Nucleus accumbens (tissue), 56 donors: Measurements from ENCODE around the gene AMZ1.
A peak's percentile ranks its signal among the peaks of the same experiment; 100 is the strongest.
"Not testable (repeated sequence)": the region's sequence is repeated elsewhere in the genome, so short reads cannot be mapped to it uniquely, and the experiment has no call there.

Experiments used
- DNase-seq, 56 donors: peaks; one replicate each; lab custom pipeline; 2025; lab: John Stamatoyannopoulos, UW

Gene AMZ1

DNA sequence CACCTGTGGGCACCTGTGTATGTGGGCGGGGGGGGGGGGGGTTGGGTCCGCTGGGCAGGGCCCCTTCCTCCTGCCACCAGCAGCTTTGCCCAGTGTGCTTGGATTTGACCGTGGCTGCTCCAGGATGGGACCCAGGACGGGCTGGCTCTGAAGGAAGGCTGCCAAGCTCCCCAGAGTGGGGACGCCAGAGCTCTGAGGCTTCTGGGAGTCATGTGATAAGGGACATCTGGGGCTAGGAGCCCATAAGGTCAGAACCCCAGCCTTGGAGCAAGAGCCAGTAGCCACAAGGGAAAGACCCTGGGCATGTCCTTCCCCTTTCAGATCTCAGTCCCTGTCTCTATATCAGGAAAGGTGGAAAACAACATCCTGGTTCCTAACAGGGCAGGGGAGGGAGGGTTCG, 21.8 kb upstream of the AMZ1 start:
- DNase-seq = no peak

DNA sequence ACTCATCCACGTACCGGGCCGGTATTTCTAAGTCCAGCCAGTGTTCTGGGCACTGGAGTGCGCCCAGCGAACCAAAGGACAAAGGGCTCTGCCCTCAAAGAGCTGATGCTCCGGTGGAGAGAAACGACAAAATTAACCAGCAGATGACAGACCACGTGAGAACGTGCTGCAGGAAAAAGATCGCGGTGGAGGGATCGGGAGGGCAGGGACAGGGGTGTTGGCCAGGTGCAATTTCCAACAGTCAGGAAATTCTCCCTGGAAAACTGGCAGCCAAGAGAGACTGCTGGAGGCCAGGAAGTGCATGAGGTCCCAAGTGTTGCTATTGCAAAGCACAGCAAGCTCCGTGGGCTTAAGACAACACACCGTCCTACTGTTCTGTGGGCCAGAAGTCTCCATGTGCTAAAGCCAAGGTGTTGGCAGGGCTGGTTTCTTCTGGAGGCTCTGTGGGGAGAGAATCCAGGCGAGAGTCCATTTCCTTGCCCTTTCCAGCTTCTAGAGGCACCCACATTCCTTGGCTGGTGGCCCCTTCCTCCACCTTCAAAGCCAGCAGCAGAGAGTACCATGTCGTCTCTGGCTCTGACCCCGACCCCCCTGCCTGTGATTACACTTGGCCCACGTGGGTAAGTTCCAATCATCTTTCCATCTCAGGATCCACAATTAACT, 21.3 kb upstream of the AMZ1 start:
- DNase-seq = no peak

DNA sequence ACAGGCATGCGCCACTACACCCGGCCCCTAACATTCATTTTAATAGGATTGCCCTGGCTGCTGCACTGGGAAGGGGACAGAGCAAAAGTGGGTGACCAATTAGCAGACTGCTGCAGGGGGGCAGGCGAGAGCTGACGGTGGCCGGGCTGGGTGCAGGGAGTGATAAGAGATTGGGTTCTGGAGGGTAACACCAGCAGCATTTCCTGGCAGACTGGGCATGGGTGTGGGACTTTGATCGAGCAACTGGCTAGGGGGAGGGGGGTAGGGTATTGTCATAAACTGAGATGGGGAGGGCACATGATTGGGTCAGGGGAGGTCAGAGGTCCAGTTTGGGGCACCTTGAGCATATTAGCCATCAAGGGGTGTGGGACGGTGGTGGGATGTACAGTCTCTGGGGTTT, 20.2 kb upstream of the AMZ1 start:
- DNase-seq = no peak

DNA sequence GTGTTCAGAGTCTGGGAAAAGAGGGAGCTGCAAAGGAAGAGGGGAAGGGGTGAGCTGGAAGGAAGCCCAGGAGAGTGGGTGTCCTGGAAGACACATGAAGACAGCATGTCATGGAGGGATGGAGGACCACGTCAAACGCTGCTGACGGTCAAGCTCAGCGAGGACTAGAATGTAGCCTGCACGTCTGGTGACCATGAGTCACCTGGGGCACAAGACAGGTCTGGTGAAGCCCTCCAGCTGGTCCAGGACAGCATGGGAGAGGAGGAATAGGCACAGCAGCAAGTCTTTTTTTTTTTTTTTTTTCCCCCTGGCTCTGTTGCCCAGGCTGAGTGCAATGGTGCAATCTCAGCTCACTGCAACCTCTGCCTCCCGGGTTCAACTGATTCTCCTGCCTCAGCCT, 19.6 kb upstream of the AMZ1 start:
- DNase-seq = no peak

DNA sequence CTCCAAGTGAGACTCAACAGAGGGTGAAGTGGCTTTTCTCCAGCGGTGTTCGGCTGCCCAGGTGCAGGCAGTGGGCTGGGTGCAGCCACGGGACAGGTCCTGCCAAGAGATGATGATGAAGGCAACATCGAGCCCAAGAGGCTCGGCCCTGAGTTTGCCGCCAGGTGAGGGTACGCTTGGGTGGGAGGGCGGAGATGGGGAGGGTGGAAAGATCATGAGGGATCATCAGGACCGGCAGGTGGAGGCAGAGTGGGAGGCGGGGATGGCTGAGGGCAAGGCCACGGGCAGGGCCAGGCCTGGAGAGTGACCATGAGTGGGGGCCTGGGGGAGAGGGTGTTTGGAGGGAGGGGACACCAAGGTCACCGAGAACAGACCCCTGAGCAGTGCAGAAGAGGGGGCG, 17.8 kb upstream of the AMZ1 start:
- DNase-seq = no peak

DNA sequence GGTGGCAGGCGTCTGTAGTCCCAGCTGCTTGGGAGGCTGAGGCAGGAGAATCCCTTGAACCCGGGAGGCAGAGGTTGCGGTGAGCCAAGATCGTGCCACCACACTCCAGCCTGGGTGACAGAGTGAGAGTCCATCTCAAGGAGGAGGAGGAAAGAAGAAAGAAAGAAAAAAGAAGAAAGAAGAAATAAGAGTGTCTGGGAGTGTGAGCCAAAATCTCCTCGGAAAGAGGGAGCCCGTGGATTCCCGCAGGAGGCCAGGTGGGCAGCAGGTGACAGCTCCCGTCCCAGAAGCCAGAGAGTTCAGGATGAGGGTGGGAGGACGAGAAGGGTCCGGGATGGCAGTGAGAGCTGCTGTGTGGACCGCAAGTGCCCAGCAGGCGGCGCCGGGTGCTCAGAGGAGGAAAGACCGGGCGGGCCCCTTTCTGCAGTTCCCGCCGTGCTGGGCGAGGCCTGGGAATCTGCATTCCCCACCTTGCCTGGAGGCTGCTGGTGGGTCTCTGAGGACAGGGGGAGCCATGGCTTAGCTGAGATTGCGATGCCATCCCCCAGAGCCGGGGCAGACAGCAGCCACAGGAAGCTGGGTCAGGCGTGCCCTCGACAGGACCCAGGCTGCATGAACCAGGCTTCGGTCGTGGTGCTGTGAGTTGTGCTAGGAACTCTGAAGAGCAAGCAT, 17.1 kb upstream of the AMZ1 start:
- DNase-seq = peak in 37 of 56 donors; percentile 5 to 75 (median 32)

DNA sequence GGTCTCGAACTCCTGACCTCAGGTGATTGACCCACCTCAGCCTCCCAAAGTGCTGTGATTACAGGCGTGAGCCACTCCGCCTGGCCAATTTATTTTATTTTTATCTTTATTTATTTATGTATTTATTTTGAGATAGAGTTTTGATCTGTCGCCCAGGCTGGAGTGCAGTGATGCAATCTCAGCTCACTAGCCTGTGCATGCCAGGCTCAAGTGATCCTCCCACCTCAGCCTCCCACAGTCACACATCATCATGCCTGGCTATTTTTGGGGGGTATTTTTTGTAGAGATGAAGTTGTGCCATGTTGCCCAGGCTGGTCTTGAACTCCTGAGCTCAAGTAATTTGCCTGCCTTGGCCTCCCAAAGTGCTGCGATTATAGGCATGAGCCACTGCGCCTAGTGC, 14.8 kb upstream of the AMZ1 start:
- DNase-seq = not testable (repeated sequence)

DNA sequence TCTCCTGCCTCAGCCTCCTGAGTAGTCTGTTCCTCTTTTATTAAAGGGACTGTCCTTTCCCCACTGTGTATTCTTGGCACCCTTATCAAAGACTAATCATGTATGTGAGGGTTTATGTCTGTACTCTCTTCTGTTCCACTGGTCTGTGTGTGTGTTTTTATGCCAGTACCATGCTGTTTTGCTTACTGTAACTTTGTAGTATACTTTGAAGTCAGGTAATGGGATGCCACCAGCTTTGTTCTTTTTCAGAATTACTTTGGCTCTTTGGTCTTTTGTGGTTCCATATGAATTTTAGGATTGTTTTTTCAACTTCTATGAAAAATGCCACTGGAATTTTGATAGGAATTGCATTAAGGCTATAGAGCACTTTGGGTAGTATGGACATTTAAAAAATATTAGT, 14.1 kb upstream of the AMZ1 start:
- no peak for DNase-seq

DNA sequence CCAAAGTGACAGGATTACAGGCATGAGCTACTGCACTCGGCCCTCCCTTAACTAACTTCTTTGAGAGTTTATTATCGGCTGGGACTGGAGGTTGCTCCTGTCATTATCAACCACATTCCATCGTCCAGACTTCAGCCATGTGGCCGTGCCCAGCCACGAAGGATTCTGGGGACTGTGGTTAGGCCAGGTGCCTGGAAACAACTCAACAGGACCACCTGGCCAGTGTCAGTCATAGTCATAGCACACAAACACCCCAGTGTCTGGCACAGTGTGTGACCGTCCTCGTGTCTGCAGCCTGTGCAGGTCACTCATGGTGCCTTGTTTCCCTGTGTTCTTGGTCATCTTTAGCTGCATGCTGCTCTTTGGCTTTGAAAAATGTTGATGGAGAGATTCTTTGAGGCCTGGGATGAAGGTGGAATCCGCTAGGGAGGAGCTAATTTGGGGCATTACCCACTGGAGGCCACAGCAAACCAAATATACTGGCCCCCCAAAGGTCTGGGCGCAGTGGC, 12.7 kb upstream of the AMZ1 start:
- DNase-seq = no peak

DNA sequence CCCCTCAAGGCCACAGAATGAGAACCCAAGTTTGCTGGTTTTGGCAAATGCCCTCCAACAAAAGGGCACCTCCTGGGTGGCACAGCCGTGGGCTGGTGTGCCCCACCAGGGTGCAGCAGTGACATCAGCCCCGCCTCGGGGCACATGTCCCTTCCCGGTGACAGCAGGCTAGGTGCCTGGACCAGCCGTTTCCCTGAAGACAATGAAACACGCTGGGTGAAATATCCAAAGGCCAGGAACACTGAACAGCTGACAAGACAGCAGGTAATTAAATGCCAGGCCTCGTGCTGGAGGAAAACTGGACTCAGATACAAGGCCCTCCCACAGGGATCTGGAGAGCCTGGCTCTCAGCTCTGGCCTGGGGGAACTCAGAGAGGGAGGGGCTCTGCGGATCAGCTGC, 11.4 kb upstream of the AMZ1 start:
- not testable (repeated sequence) for DNase-seq

DNA sequence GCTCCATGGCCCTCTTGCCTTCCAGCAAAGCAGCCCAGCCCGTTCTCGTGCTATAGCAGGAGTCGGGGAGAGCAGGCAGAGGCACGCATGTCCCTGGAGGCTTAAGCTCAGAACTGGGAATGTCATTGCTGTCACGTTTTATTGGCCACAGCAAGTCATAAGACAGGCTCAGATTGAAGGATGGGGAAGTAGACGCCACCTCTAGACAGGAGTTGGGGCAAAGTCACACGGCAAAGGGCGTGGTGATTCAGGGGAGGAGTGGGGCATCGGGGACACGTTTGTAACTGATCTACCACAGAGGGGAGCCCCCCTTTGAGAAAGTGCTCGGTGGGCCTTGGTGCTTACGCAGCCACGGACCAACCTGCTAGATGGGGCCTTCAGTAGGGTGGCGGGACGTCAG, 9.5 kb upstream of the AMZ1 start:
- DNase-seq = not testable (repeated sequence)

DNA sequence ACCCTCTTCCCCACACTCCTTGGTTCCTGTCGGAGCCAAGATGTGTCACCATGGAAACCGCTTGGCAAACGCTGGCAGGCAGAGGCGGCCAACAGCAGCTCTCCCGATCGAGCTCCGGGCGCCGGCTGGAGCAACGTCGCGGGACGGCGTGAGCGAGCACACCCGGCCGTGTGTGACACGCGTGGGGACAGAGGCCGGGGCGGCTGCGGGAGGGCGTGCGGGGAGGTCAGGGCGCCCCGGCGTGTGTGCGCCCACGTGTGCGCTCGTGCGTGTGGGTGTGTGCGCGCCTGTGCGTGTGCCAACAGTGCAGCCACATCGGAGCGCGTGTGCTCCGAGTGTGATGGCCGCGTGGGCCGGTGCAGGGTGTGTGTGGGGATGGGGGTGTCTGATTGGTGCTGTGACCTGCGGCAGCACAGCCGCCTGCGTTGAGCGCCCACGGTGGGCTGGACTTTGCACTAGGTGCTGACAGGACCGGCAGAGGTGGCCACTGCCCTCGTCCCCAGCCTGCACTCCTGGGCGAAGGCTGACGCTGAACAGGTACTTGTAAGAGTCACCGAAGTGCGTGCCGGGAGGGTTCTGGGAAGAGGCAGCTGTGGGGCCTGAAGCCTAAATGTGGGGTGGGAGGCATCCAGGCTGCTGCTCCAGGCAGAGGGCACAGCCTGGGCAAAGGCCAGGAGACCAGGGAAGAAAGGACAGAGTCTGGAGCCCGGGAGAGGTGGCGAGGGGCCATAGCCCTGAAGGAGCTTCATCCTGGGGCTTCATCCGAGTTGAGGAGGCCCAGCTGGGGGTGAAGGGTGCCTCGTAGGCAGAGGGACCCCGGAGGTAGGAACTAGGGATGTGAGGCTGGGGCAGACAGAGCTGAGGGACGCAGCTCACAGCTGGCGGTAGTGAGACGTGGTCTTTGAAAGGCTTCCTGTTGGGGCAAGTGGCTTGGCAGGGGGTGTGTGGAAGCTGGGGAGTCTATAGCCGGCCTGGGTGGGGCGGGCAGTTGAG, 8.6 kb upstream of the AMZ1 start:
- DNase-seq = peak in 6 of 56 donors; percentile 12 to 61 (median 24)

DNA sequence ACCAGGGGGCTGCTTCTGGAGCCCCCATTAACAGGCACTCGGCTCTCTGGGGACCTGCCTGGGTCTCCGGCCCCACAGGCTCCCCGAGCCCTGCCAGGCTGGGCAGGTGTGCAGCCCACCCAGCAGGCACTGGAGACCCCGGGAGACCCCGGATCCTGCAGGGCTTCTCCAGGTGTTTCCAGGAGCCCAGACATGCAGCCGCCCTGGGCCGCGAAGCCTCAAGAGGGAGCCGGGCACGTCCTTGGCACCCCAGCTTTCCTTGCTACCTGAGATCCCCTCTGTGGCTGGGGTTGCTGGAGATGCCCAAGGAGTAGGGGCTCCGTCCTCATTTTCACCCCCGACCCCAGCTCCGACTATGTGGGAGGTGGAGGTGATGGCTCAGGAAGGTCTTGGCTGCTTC, 7.7 kb upstream of the AMZ1 start:
- no peak for DNase-seq

DNA sequence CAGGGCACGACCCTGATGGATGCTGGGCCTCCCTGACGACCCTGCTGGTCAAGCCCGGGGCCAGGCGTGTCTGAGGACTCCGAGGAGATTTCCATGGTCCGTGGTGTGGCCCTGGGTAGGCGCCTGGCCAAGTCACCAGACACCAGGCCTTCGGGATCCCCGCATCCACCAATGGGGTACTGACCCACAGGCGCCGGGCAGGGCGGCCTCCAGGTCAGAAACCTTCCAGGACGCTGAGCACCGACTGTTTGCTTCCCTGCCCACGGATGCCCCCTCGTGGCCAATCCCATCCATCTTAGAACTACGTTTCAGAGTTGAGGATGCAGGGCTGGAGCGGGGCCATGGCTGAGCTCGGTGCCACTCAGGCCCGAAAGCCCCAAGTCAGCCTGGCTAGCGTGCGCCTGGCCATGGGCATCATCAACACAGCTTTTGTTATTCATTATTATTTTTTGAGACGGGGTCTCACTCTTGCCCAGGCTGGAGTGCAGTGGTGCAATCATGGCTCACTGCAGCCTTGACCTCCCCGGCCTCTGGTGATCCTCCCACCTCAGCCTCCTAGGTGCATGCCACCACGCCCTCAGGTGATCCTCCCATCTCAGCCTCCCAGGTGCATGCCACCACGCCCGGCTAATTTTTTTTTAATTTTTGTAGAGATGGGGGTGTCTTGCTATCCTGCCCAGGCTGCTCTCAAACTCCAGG, 7.1 kb upstream of the AMZ1 start:
- peak in 52 of 56 donors; percentile 20 to 91 (median 72) for DNase-seq

DNA sequence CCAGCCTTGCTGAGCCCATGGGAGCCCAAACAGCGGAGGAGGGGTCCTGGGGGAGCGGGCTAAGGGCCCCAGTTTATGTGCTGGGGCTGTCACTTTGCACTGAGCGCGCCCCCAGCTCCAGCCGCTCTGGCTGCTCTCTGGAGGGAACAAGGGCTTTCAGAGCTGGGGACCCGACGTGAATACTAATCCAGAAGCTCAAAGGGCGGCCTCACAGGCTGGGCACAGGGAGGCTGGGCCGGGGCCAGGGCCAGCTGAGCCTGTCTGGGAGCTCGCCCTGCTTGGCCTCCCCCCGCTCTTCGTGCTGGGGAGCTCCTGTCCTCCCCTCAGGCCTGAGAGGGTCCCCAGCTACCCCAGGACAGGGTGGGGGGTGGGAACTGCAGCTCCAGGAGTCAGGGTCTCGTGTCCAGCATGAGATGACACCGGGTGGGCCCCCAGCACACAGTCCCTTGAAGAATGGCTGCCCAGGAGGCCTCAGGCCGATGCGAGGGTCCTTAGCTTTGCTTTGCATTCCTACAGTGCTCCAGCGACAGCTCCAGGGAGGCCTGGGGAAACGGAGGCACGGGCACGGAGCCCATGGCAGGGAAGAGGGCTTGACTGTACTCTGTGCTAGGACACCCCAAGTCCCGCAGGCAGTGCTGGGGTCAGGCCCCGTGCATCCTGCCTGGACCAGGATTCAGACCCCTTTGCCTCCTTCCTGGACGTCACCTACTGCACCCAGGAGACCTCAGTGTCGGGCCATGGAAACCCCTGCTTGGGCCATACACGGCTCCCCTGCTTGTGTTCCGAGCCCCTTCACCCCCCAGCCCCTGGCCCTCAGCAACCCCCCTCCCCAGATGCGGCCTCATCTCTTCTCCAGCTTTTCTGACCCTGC, 5.8 kb upstream of the AMZ1 start:
- DNase-seq = peak; percentile 14 to 97 (median 88)

DNA sequence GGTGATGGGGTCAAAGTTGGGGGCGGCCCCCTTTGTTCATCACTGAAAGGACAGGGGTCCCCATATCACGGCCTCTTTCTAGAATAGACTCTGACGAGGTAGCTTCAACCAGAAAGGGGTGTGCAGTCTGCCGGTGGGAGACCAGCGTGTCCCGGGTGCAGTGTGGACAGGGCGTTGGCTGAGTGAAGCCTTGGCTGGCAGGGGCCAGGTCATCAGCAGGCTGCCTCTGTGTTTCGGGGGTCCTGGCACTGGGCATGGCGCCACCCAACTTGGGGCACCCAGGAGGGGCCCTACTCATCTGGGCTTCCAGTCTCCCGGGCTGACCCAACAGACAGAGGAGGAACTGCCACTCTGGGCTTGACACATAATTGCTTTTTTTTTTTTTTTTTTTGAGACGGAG, 3.5 kb upstream of the AMZ1 start:
- no peak for DNase-seq

DNA sequence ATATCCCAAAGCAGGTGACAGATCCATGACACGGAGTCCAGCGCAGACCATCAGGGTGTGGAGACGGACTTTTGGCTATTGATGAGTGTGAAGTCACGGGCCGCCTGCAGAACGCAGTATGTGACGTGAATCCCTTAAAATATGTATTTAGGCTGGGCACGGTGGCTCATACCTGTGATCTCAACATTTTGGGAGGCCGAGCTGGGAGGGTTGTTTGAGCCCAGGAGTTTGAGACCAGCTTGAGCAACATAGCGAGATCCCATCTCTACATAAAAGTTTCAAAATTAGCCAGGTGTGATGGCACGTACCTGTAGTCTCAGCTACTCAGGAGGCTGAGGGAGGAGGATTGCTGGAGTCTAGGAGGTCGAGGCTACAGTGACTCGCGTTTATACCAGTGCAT, 1.9 kb upstream of the AMZ1 start:
- no peak for DNase-seq

DNA sequence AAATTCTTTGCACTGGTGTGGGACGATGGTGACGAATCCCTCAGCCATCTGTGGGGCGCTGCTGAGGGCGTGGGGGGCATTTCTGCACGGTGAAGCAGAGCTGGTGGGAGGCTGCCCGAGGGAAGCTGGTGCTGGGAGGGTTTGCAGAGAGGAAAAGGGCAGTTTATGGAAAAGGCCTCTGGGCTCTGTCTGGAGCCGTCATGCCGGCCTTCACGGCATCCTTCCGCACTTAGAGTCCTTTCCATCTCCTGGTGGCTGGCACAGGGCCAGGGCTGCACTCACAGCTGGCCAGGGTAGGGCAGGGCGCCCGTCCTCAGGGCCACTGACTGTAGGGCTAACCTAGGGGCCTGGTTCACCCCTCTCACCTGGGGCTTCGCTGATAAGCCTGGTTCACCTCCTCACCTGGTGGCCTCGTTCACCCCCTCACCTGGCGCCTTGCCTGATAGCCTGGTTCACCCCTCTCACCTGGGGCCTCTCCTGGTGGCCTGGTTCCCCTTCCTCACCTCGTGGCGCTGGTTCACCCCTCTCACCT, 598 bp upstream of the AMZ1 start:
- peak in 5 of 56 donors; percentile 17 to 51 (median 23) for DNase-seq
